Mesothelial cell of epicardium (in vitro differentiated cells): Measurements from ENCODE around the gene CNKSR3. TPM values are rescaled to one million over a fixed set of nuclear protein-coding genes. Genes with fewer than 3 reads are reported as not detected.

Experiments used
- DNase-seq, 2 experiments: peaks; one replicate each; pipeline ENCODE4 v3.0.0; 2021; ENCODE audit warnings: low spot score in 2 of 2; ENCODE audit not compliant: unreplicated experiment in 2 of 2
- H3K27ac Mint-ChIP-seq: 2 replicates; pipeline ENCODE4 v1.8.0; 2021; ENCODE audit warnings: mixed read lengths
- H3K27me3 Mint-ChIP-seq: 2 replicates; pipeline ENCODE4 v1.8.0; 2021; ENCODE audit warnings: low read depth, mixed read lengths
- H3K36me3 Mint-ChIP-seq: 2 replicates; pipeline ENCODE4 v1.8.0; 2021; ENCODE audit warnings: mixed read lengths
- H3K4me1 Mint-ChIP-seq: 2 replicates; pipeline ENCODE4 v1.8.0; 2021; ENCODE audit warnings: mixed read lengths
- H3K4me3 Mint-ChIP-seq: 2 replicates; pipeline ENCODE4 v1.8.0; 2021; ENCODE audit warnings: mild to moderate bottlenecking, moderate library complexity, mixed read lengths
- H3K9me3 Mint-ChIP-seq: 2 replicates; pipeline ENCODE4 v1.8.0; 2021; ENCODE audit warnings: mixed read lengths
- total RNA-seq: library from RNA; stranded (reverse); gene quantifications from 3 replicates; pipeline ENCODE4 v1.2.1, GENCODE V29; 2021
- TF ChIP-seq, protein P1 (sequence below): fragments of 200-600 bp; sonication (generic); IDR thresholded peaks from one replicate; pipeline ENCODE4 v1.5.0; 2021; ENCODE audit warnings: antibody characterized with exemption; ENCODE audit not compliant: unreplicated experiment

CNKSR3 gene
- total RNA-seq, 1 donor from 2014 or later: 13.4 TPM

DNA sequence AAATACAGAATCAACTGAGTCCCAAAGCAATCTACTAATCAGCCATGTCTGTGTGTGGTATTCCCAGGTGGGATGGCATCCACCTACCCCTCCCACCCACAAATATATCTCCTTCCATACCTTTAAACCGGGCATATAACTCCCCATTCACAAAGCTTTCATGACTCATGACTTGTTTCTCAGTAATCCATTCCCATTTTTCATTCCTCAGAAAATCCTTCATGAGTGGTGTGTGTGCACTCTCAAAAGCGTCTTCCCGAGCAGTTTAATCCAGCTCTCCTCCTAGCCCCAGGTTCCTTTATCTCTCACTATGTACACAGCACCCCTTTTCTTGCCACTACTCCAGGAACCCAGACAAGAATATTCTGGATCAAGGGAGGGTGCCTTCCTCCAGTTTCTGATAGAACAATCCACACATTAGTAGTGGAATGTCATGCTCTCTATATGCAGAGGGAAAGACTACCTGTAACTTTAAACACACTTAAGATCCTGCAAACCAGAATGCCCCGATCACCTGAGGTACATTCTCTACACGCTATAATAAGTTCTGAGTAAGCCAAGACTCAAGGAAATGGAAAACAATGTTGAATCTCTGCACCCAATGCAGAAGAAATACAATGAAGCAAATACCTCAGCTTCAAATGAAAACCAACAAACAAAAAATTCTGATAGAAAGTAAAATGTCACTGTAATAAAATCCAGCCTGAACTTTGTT, 98.2 kb downstream of the CNKSR3 start:
- TF ChIP-seq, protein P1, sequence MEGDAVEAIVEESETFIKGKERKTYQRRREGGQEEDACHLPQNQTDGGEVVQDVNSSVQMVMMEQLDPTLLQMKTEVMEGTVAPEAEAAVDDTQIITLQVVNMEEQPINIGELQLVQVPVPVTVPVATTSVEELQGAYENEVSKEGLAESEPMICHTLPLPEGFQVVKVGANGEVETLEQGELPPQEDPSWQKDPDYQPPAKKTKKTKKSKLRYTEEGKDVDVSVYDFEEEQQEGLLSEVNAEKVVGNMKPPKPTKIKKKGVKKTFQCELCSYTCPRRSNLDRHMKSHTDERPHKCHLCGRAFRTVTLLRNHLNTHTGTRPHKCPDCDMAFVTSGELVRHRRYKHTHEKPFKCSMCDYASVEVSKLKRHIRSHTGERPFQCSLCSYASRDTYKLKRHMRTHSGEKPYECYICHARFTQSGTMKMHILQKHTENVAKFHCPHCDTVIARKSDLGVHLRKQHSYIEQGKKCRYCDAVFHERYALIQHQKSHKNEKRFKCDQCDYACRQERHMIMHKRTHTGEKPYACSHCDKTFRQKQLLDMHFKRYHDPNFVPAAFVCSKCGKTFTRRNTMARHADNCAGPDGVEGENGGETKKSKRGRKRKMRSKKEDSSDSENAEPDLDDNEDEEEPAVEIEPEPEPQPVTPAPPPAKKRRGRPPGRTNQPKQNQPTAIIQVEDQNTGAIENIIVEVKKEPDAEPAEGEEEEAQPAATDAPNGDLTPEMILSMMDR: no peak
- H3K27me3 Mint-ChIP-seq: no peaks in the 10 kb centered on the region
- peak overlapping the region; percentile 49 for H3K27ac Mint-ChIP-seq
- H3K4me3 Mint-ChIP-seq: no peak overlapping the region
- H3K9me3 Mint-ChIP-seq: no peaks in the 10 kb centered on the region
- H3K4me1 Mint-ChIP-seq: peaks cover 24% of the 10 kb centered on the region
- DNase-seq: no peak
- peaks cover 20% of the 10 kb centered on the region for H3K36me3 Mint-ChIP-seq

DNA sequence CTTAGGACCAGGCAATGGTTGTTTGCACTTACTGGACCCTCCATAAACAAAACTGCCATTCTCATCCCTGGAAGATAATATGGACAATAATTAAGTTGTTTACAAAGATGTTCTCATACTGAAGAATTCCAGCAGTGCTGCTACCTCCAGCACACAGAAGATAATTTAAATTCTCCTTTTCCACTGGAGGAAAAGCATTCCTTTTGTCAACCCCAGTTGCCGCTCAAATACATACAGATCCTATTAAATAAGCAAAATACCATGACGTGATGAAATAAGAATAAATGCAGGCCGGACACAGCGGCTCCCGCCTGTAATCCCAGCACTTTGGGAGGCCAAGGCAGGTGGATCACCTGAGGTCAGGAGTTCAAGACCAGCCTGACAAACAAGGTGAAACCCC, 99.4 kb downstream of the CNKSR3 start:
- H3K4me1 Mint-ChIP-seq: peaks cover 24% of the 10 kb centered on the region
- no peaks in the 10 kb centered on the region for H3K9me3 Mint-ChIP-seq
- TF ChIP-seq, protein P1: no peak
- DNase-seq: no peak
- H3K36me3 Mint-ChIP-seq: peaks cover 22% of the 10 kb centered on the region
- H3K4me3 Mint-ChIP-seq: no peak overlapping the region
- no peaks in the 10 kb centered on the region for H3K27me3 Mint-ChIP-seq
- H3K27ac Mint-ChIP-seq: peak overlapping the region; percentile 95

DNA sequence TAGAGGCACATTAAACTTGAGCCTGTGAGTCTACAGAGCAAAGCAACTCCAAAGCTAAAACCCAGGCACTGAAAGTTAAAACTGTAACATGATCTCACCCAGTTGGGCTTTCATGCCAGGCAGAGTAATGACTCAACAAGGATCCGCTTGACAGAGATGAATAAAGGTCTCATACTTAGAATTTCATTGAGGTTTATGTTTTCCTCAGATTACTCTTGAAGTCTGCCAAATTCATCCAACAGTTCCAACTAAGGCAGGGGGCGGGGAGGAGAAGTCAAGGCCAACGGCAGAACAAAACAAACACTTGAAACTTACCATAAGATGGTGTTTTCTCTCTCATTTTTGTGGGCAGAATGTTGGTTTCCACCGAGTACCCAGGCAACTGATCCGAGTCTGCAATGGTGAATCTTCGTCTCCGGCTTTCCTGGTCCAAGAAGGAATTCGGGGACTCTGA, 99.8 kb downstream of the CNKSR3 start:
- TF ChIP-seq, protein P1: no peak
- peaks cover 24% of the 10 kb centered on the region for H3K4me1 Mint-ChIP-seq
- no peak for DNase-seq
- H3K36me3 Mint-ChIP-seq: peaks cover 22% of the 10 kb centered on the region
- H3K27ac Mint-ChIP-seq: peak overlapping the region; percentile 95
- no peak overlapping the region for H3K4me3 Mint-ChIP-seq
- H3K9me3 Mint-ChIP-seq: no peaks in the 10 kb centered on the region
- no peaks in the 10 kb centered on the region for H3K27me3 Mint-ChIP-seq

- Mint-ChIP-seq H3K27ac (no peak overlapping the region), H3K4me3 (no peak overlapping the region), H3K9me3 (no peaks in the 10 kb centered on the region), H3K36me3 (peaks cover 19% of the 10 kb centered on the region), H3K4me1 (peaks cover 24% of the 10 kb centered on the region), H3K27me3 (no peaks in the 10 kb centered on the region)
- no peak for DNase-seq
- TF ChIP-seq, protein P1: no peak
These were observed 101.5 kb downstream of the CNKSR3 start for GRCh38 chr6:154408891-154409500.

DNA sequence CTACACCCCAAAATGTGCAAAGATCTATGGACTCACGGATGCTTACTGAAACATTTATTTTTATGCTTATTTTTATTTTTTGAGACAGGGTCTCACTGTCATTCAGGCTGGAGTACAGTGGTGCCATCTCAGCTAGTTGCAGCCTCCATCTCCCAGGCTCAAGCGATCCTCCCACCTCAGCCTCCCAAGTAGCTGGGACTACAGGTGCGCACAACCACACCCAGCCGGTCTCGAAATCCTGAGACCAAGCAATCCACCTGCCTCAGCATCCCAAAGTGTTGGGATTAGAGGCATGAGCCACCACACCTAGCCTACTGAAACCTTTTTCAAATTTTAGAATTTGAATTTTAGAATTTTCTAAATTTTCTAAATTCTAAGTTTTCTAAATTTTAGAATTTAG, 103.0 kb downstream of the CNKSR3 start:
- no peaks in the 10 kb centered on the region for H3K9me3 Mint-ChIP-seq
- no peak for DNase-seq
- TF ChIP-seq, protein P1: no peak
- no peak overlapping the region for H3K4me3 Mint-ChIP-seq
- no peaks in the 10 kb centered on the region for H3K27me3 Mint-ChIP-seq
- peaks cover 20% of the 10 kb centered on the region for H3K36me3 Mint-ChIP-seq
- H3K4me1 Mint-ChIP-seq: peaks cover 26% of the 10 kb centered on the region
- H3K27ac Mint-ChIP-seq: no peak overlapping the region
